Ammon's horn (tissue), 1 donor: ENCODE results near the gene TFR2.

Experiments
- DNase-seq: peaks from one replicate; pipeline ENCODE4 v3.0.0-alpha.2; 2016; ENCODE audit warnings: low spot score

Gene TFR2

GRCh38 chr7:100641463-100641859 lies at the start of gene TFR2:
TSS of gene TFR2 (minus strand) at chr7:100641552. CDS start at chr7:100641509, 43 bp downstream.
- no peak for DNase-seq

- no peak for DNase-seq
Observed at GRCh38 chr7:100689230-100690135, 48.1 kb upstream of the TFR2 start.

- DNase-seq = no peak
Observed at GRCh38 chr7:100688326-100688860, 47.0 kb upstream of the TFR2 start.

- no peak for DNase-seq
Observed at GRCh38 chr7:100687751-100688300, 46.5 kb upstream of the TFR2 start.

- no peak for DNase-seq
Observed at GRCh38 chr7:100687261-100687660, 45.9 kb upstream of the TFR2 start.

- no peak for DNase-seq
Observed at GRCh38 chr7:100686822-100687211, 45.5 kb upstream of the TFR2 start.

GRCh38 chr7:100686201-100686821 lies 45.0 kb upstream of the TFR2 start:
- no peak for DNase-seq

- no peak for DNase-seq
Observed at GRCh38 chr7:100685631-100686145, 44.3 kb upstream of the TFR2 start.

- DNase-seq = no peak
Observed at GRCh38 chr7:100685049-100685605, 43.8 kb upstream of the TFR2 start.

- DNase-seq = no peak
Observed at GRCh38 chr7:100684534-100685042, 43.2 kb upstream of the TFR2 start.

- no peak for DNase-seq
Observed at GRCh38 chr7:100683659-100684533, 42.5 kb upstream of the TFR2 start.

- DNase-seq = peak; percentile 4
Observed at GRCh38 chr7:100682991-100683658, 41.8 kb upstream of the TFR2 start.

- no peak for DNase-seq
Observed at GRCh38 chr7:100682228-100682741, 40.9 kb upstream of the TFR2 start.

- no peak for DNase-seq
Observed at GRCh38 chr7:100681491-100682227, 40.3 kb upstream of the TFR2 start.

GRCh38 chr7:100680576-100681271 lies 39.4 kb upstream of the TFR2 start:
- no peak for DNase-seq

GRCh38 chr7:100679927-100680575 lies 38.7 kb upstream of the TFR2 start:
- DNase-seq = no peak

- DNase-seq = no peak
Observed at GRCh38 chr7:100679129-100679926, 38.0 kb upstream of the TFR2 start.
